AG04449 (cell line): ENCODE measurements around the gene C6orf15.

Experiments used
- CTCF ChIA-PET: fragments of 350-600 bp; formaldehyde crosslinking; extraction: SDS; loops from one replicate; lab custom pipeline; 2021; ENCODE audit warnings: antibody characterized with exemption; lab: Yijun Ruan, JAX
- POLR2A ChIA-PET: fragments of 400-600, 350-600 bp; formaldehyde crosslinking; extraction: SDS; loops from one replicate; lab custom pipeline; 2020; ENCODE audit warnings: antibody characterized with exemption, inconsistent platforms; lab: Yijun Ruan, JAX
- DNase-seq: peaks from one replicate; pipeline ENCODE4 v3.0.0-alpha.2; 2010; ENCODE audit warnings: low read depth, low spot score
- H3K4me3 ChIP-seq: 2 replicates; pipeline ENCODE4 v1.5.1; 2011; ENCODE audit warnings: low read depth, mild to moderate bottlenecking, control low read depth, low read length
- CTCF ChIP-seq: IDR thresholded peaks from one replicate; pipeline ENCODE4 v1.5.1; 2011; ENCODE audit warnings: mild to moderate bottlenecking, moderate library complexity, low read length, control low read depth, inconsistent platforms; ENCODE audit not compliant: insufficient read depth; ENCODE audit errors: missing control alignments

Gene C6orf15

GRCh38 chr6:31086788-31087440 is 25.5 kb downstream of the C6orf15 start:
- no peak for TF ChIP-seq CTCF
- no peak for DNase-seq
- no peak overlapping the region for H3K4me3 ChIP-seq
- POLR2A ChIA-PET = interaction anchor here (0.6 to 0.8 kb wide), 3 partner anchors 173 to 370 kb away, joined by 3 to 4 read pairs (median 4); partner anchors contain the start of genes MDC1 and VARS2
- CTCF ChIA-PET = interaction anchor here (0.6 to 38.8 kb wide), 72 partner anchors 7 to 554 kb away, joined by 3 to 1346 read pairs (median 4); partner anchors contain the start of genes DDR1, GTF2H4, PSORS1C1 and VARS2

- CTCF ChIA-PET = interaction anchor here (0.7 to 38.8 kb wide), 17 partner anchors 8 to 264 kb away, joined by 3 to 1346 read pairs (median 6); partner anchors contain the start of genes GTF2H4, PSORS1C1 and VARS2
- POLR2A ChIA-PET = no interaction called here
Measured at GRCh38 chr6:31083742-31084354, 28.5 kb downstream of the C6orf15 start.

DNA sequence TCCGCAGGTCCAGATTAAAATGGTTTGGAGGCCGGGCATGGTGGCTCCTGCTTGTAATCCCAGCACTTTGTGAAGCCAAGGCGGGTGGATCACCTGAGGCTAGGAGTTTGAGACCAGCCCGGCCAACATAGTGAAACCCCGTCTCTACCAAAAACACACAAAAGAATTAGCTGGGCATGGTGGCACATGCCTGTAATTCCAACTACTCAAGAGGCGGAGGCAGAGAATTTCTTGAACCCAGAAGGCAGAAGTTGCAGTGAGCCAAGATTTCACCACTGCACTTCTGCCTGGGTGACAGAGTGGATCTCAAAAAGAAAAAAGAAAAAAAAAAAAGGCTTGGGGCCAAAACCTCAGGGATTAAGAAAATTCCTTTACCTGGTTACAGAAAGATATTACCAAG is 30.5 kb downstream of the C6orf15 start:
- no peak overlapping the region for H3K4me3 ChIP-seq
- CTCF ChIA-PET = interaction anchor here (0.9 to 38.8 kb wide), 14 partner anchors 8 to 469 kb away, joined by 3 to 1346 read pairs (median 6); partner anchors contain the start of genes C6orf15, DDR1, GTF2H4 and PSORS1C1
- POLR2A ChIA-PET = no interaction called here
- no peak for TF ChIP-seq CTCF
- no peak for DNase-seq

More at GRCh38 chr6:31083742-31084354, 28.5 kb downstream of the C6orf15 start:
- H3K4me3 ChIP-seq = no peak overlapping the region
- peak; percentile 48 for TF ChIP-seq CTCF
- peak; percentile 64 for DNase-seq

GRCh38 chr6:31079656-31080261 is 32.6 kb downstream of the C6orf15 start:
- ChIA-PET POLR2A (interaction anchor here (2.3 kb wide), 1 partner anchor 165 kb away, joined by 11 read pairs; the partner anchor contains the start of gene VARS2), CTCF (interaction anchor here (0.6 to 38.8 kb wide), 53 partner anchors 7 to 596 kb away, joined by 3 to 1346 read pairs (median 6); partner anchors contain the start of genes C6orf15, DDR1, GTF2H4 and MUC22)
- peak; percentile 68 for TF ChIP-seq CTCF
- DNase-seq = no peak
- H3K4me3 ChIP-seq = peak overlapping the region; percentile 13; the same call in 1 of the 2 replicates

- CTCF ChIA-PET = interaction anchor here (6.5 to 38.8 kb wide), 2 partner anchors 13 to 167 kb away, joined by 80 to 1346 read pairs; partner anchors contain the start of genes GTF2H4 and VARS2
- no peak for DNase-seq
- TF ChIP-seq CTCF = no peak
- POLR2A ChIA-PET = no interaction called here
- no peak overlapping the region for H3K4me3 ChIP-seq
Measured at GRCh38 chr6:31076611-31077010, 35.8 kb downstream of the C6orf15 start.
